GM12878 (cell line): Measurements from ENCODE around the gene ZNF883.

Source experiments
- CTCF ChIP-seq, 3 experiments: IDR thresholded peaks in 2 of 3; conservative IDR thresholded peaks in 1 of 3; 2 replicates each; pipeline ENCODE4 v1.5.1; 2011; ENCODE audit warnings: low read depth in 3 of 3, low read length in 3 of 3, mild to moderate bottlenecking in 3 of 3, control low read depth in 2 of 3, moderate library complexity in 2 of 3, inconsistent platforms in 1 of 3, mixed read lengths in 1 of 3; ENCODE audit not compliant: control insufficient read depth in 2 of 3, insufficient read depth in 1 of 3; ENCODE audit errors: extremely low read depth in 1 of 3
- MAX ChIP-seq: IDR thresholded peaks from 2 replicates; pipeline ENCODE4 v1.6.1; 2012; ENCODE audit warnings: low read depth, low read length, improper control_type of control experiment
- POLR2A ChIP-seq: IDR thresholded peaks from 2 replicates; pipeline ENCODE4 v1.6.1; 2011; ENCODE audit warnings: low read depth, mild to moderate bottlenecking, low read length
- RCOR1 ChIP-seq: conservative IDR thresholded peaks from 2 replicates; pipeline ENCODE4 v1.6.1; 2012; ENCODE audit warnings: low read depth, low read length, improper control_type of control experiment
- SP1 ChIP-seq: IDR thresholded peaks from one replicate; pipeline ENCODE4 v1.6.1; 2011; ENCODE audit warnings: low read depth, low read length
- TBL1XR1 ChIP-seq: IDR thresholded peaks from 2 replicates; pipeline ENCODE4 v1.6.1; 2012; ENCODE audit warnings: low read depth, low read length, improper control_type of control experiment

DNA sequence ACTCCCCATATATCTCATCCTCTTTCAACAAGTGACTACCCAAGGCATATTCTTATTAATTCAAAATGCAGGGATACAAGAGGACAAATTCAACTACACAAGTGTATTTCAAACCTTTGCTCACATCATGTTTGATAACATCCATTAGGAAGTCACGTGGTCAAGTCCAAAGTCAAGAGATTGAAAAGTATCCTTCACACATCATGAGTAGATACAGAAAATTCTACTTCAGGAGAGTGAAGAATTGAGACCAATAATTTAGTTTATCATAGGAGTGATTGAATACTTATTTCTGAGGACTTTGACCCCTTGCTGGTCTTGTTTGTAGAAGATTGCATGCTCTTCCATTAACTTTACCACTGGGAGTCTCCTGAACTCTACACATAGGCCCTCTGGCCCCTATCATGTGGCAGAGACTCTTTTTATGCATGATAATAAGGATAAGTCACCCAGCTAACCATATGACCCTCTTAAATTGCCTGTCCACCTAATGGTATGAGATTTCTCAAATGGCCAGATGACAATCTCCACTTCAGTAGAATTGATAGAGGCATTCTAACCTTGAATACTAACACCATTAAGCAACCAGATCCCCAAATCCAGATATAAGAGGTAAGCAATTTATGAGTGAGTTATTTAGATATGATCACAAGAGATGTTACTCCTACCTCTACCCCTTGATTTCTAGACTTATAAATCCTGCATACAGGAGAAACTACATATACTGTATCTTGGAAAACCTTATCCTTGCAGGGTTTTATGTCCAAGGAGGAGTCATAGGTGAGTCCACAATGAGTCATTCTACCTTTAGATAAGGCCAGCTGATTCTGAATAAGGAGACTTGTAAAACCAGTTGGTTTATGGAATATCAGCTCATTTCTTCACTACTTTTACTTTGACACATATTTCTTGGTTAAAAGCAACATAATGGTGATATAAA lies 94.7 kb downstream of the ZNF883 start:
- no peak for TF ChIP-seq POLR2A
- TF ChIP-seq SP1, result no peak
- TF ChIP-seq TBL1XR1, result no peak
- no peak for TF ChIP-seq CTCF (IDR thresholded peaks at IDR 0.05 in 2 of 3, conservative IDR thresholded peaks at IDR 0.05 in 1 of 3; ENCODE audit: control insufficient read depth in 2 of 3, extremely low read depth in 1 of 3, insufficient read depth in 1 of 3, low read depth in 3 of 3, low read length in 3 of 3)
- TF ChIP-seq MAX, result no peak
- TF ChIP-seq RCOR1, result no peak
